ENCODE data around the gene NSDHL. TPM values are rescaled to one million over a fixed set of nuclear protein-coding genes. Genes with fewer than 3 reads are reported as not detected.
A peak's percentile ranks its signal among the peaks of the same experiment; 100 is the strongest.

NSDHL gene
- total and polyA plus RNA-seq, 9 donors: 5.0 to 48.6 (median 12.3) TPM

- Histone ChIP-seq H3K27me3 (no peaks in the 10 kb centered on the region), H3K9me3 (no peaks in the 10 kb centered on the region), H3K36me3 (no peaks in the 10 kb centered on the region), H3K4me3 (no peak overlapping the region), H3K27ac (no peak overlapping the region), H3K4me1 (ENCODE audit: insufficient read depth) (no peaks in the 10 kb centered on the region)
- TF ChIP-seq CTCF (IDR thresholded peaks at IDR 0.05) (no peak), EP300 (IDR thresholded peaks at IDR 0.05) (no peak), POLR2A (IDR thresholded peaks at IDR 0.05) (no peak)
- intact Hi-C loops (cut with DNase I): no loop called here
- DNase-seq: no peak
- 32 to 38% (median 37%) methylated on average over 3 of the region's 3 CpGs for WGBS, 3 donors
Observed at GRCh38 chrX:152861116-152861515, 30.3 kb downstream of the NSDHL start.

DNA sequence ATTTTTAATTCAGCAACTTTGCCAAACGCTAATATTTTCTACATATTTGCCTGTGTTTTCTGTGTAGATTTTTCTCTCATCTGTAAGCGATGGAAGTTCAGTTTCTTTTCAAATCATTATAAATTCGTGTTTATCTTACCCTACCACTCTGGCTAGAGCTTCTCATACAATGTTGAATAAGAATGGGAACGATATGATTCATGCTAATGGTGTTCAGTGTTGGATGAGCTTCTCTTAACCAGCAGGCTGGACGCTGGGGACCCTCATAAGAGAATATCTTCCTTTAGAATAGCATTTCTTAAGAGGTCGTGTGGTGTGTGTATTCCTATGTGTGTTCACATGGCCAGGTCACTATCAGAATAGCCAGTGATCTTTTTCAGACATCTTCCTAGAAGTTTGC lies 31.0 kb downstream of the NSDHL start:
- H3K27ac ChIP-seq: no peak overlapping the region
- no peaks in the 10 kb centered on the region for H3K9me3 ChIP-seq
- no peaks in the 10 kb centered on the region for H3K27me3 ChIP-seq
- no peaks in the 10 kb centered on the region for H3K36me3 ChIP-seq
- TF ChIP-seq POLR2A (IDR thresholded peaks at IDR 0.05): no peak
- TF ChIP-seq CTCF (IDR thresholded peaks at IDR 0.05): no peak
- no peak for TF ChIP-seq EP300 (IDR thresholded peaks at IDR 0.05)
- 45 to 51% (median 49%) methylated on average over 6 of the region's 6 CpGs for WGBS, 3 donors
- no peaks in the 10 kb centered on the region for H3K4me1 ChIP-seq (ENCODE audit: insufficient read depth)
- intact Hi-C loops (cut with DNase I): no loop called here
- no peak overlapping the region for H3K4me3 ChIP-seq
- no peak for DNase-seq

GRCh38 chrX:152865232-152865920 lies 34.5 kb downstream of the NSDHL start:
- H3K36me3 ChIP-seq: no peaks in the 10 kb centered on the region

GRCh38 chrX:152866386-152866785 lies 35.5 kb downstream of the NSDHL start:
- no peaks in the 10 kb centered on the region for H3K27me3 ChIP-seq
- H3K9me3 ChIP-seq: no peaks in the 10 kb centered on the region
- TF ChIP-seq POLR2A (IDR thresholded peaks at IDR 0.05) (no peak), EP300 (IDR thresholded peaks at IDR 0.05) (no peak), CTCF (IDR thresholded peaks at IDR 0.05) (no peak)
- H3K4me3 ChIP-seq: no peak overlapping the region
- H3K36me3 ChIP-seq: no peaks in the 10 kb centered on the region
- no peak overlapping the region for H3K27ac ChIP-seq
- no peak for DNase-seq
- intact Hi-C loops (cut with DNase I): no loop called here
- 60 to 73% (median 69%) methylated on average over 5 of the region's 5 CpGs for WGBS, 3 donors
- H3K4me1 ChIP-seq (ENCODE audit: insufficient read depth): no peaks in the 10 kb centered on the region

More at GRCh38 chrX:152865232-152865920, 34.5 kb downstream of the NSDHL start:
- no peak for TF ChIP-seq POLR2A (IDR thresholded peaks at IDR 0.05)
- no peak for TF ChIP-seq EP300 (IDR thresholded peaks at IDR 0.05)
- TF ChIP-seq CTCF (IDR thresholded peaks at IDR 0.05): no peak
- intact Hi-C loops (cut with DNase I): no loop called here
- DNase-seq: peak in 1 of 5 donors; percentile 12
- H3K4me1 ChIP-seq (ENCODE audit: insufficient read depth): no peaks in the 10 kb centered on the region
- H3K27me3 ChIP-seq: no peaks in the 10 kb centered on the region
- no peak overlapping the region for H3K27ac ChIP-seq
- H3K9me3 ChIP-seq: no peaks in the 10 kb centered on the region
- 67 to 73% (median 72%) methylated on average over 15 to 17 of the region's 17 CpGs for WGBS, 3 donors
- H3K4me3 ChIP-seq: no peak overlapping the region

All from ovary (tissue), 9 donors.